Smooth muscle cell (in vitro differentiated cells): ENCODE results near the gene KRTAP6-1. TPM values are rescaled to one million over a fixed set of nuclear protein-coding genes. Genes with fewer than 3 reads are reported as not detected.

Experiments
- DNase-seq: peaks from one replicate; lab custom pipeline; 2025; ENCODE audit not compliant: unreplicated experiment; lab: John Stamatoyannopoulos, UW
- H2AFZ ChIP-seq: fragments of 200-600 bp; sonication (generic); 2 replicates; pipeline ENCODE4 v1.6.0; 2016; ENCODE audit warnings: antibody characterized with exemption, low read depth, mild to moderate bottlenecking
- H3F3A ChIP-seq: fragments of 200-600 bp; sonication (generic); 2 replicates; pipeline ENCODE4 v1.6.0; 2017; ENCODE audit warnings: antibody characterized with exemption, low read depth
- H3K27ac ChIP-seq: fragments of 200-600 bp; sonication (generic); 2 replicates; pipeline ENCODE4 v1.5.1; 2016; ENCODE audit warnings: low read depth, mild to moderate bottlenecking
- H3K27me3 ChIP-seq: fragments of 200-600 bp; sonication (generic); 2 replicates; pipeline ENCODE4 v1.6.1; 2016; ENCODE audit warnings: low read depth, mild to moderate bottlenecking
- H3K36me3 ChIP-seq: fragments of 200-600 bp; sonication (generic); 2 replicates; pipeline ENCODE4 v1.5.1; 2016; ENCODE audit warnings: low read depth
- H3K4me1 ChIP-seq: fragments of 200-600 bp; sonication (generic); 2 replicates; pipeline ENCODE4 v1.5.1; 2016; ENCODE audit warnings: low read depth
- H3K4me2 ChIP-seq: fragments of 200-600 bp; sonication (generic); 2 replicates; pipeline ENCODE4 v1.6.0; 2016; ENCODE audit warnings: mild to moderate bottlenecking
- H3K4me3 ChIP-seq: fragments of 200-600 bp; sonication (generic); 2 replicates; pipeline ENCODE4 v1.5.1; 2016; ENCODE audit warnings: mild to moderate bottlenecking
- H3K79me2 ChIP-seq: fragments of 200-600 bp; sonication (generic); 2 replicates; pipeline ENCODE4 v1.6.0; 2016; ENCODE audit warnings: low read depth, mild to moderate bottlenecking
- H3K9ac ChIP-seq: fragments of 200-600 bp; sonication (generic); 2 replicates; pipeline ENCODE4 v1.6.0; 2016; ENCODE audit warnings: low read depth
- H3K9me3 ChIP-seq: fragments of 200-600 bp; sonication (generic); replicated peaks from 2 replicates; pipeline ENCODE4 v1.5.1; 2016; ENCODE audit warnings: low read depth
- H4K20me1 ChIP-seq: fragments of 200-600 bp; sonication (generic); 2 replicates; pipeline ENCODE4 v1.6.0; 2016; ENCODE audit warnings: low read depth
- CTCF ChIP-seq: fragments of 200-600 bp; sonication (generic); IDR thresholded peaks from 2 replicates; pipeline ENCODE4 v1.5.1; 2017; ENCODE audit warnings: borderline replicate concordance, mild to moderate bottlenecking, antibody characterized with exemption; ENCODE audit not compliant: insufficient read depth, poor library complexity, severe bottlenecking
- WGBS: methylation state at CpG from one replicate; pipeline ENCODE4 v1.1.7; 2016; ENCODE audit warnings: low lambda C conversion rate; 5-methylcytosine and 5-hydroxymethylcytosine counted together
- polyA plus RNA-seq: library from polyadenylated mRNA; unstranded; fragments of >200 nt; fragmentation: Nextera tagmentation; extraction: Ambion mirVana; gene quantifications from 2 replicates; pipeline ENCODE4 v1.2.1, GENCODE V29; 2016
- total RNA-seq: library from RNA; depleted of rRNA; stranded (reverse); fragments of >200 nt; gene quantifications from 2 replicates; pipeline ENCODE4 v1.2.3, GENCODE V29; 2014

Gene KRTAP6-1
- total and polyA plus RNA-seq, 2 experiments from 2014 or later: not detected

DNA sequence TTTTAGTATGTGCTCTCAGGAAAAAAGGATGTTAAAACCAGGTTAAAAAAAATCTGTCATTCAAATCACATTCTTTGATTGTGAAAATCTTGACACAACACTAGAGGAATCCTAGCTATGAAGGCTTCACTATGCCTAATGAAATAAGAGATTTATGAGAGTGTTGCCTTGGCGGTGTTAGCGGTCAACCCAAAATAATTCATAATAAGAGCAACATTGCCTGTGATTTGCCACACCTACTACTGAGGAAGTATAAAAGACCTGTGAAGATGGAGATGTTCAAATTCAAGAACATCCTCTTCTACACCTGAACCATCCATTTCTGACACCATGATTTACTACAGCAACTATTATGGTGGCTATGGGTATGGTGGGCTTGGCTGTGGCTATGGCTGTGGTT is 2.4 kb upstream of the KRTAP6-1 start, which contains the start of gene KRTAP20-1:
TSS of gene KRTAP20-1 (plus strand) at position 301 of the 400 bp plus-strand sequence. CDS start at position 331, 30 bp downstream.
- no peaks in the 10 kb centered on the region for H3K36me3 ChIP-seq
- H3F3A ChIP-seq: no peaks in the 10 kb centered on the region
- H3K79me2 ChIP-seq: no peaks in the 10 kb centered on the region
- DNase-seq: no peak
- H3K4me1 ChIP-seq: no peaks in the 10 kb centered on the region
- no peaks in the 10 kb centered on the region for H3K27me3 ChIP-seq
- H3K4me3 ChIP-seq: no peak within 1 kb of the TSS
- H3K4me2 ChIP-seq: no peak within 1 kb of the TSS
- no peaks in the 10 kb centered on the region for H4K20me1 ChIP-seq
- H2AFZ ChIP-seq: no peak within 1 kb of the TSS
- H3K27ac ChIP-seq: no peak within 1 kb of the TSS
- no peaks in the 10 kb centered on the region for H3K9me3 ChIP-seq
- 93% methylated on average over 2 of the region's 2 CpGs for WGBS
- H3K9ac ChIP-seq: no peak within 1 kb of the TSS
- no peak for TF ChIP-seq CTCF

GRCh38 chr21:30615199-30615598 is 1.5 kb upstream of the KRTAP6-1 start:
- H3K27ac ChIP-seq: no peak overlapping the region

GRCh38 chr21:30612132-30612531 is 1.6 kb downstream of the KRTAP6-1 start:
- DNase-seq: no peak
- TF ChIP-seq CTCF: no peak
- Histone ChIP-seq H3K27ac (no peak overlapping the region), H2AFZ (no peak overlapping the region), H3K9ac (no peak overlapping the region), H3K27me3 (no peaks in the 10 kb centered on the region), H3F3A (no peaks in the 10 kb centered on the region), H3K4me1 (no peaks in the 10 kb centered on the region), H4K20me1 (no peaks in the 10 kb centered on the region), H3K9me3 (no peaks in the 10 kb centered on the region), H3K4me2 (no peak overlapping the region), H3K79me2 (no peaks in the 10 kb centered on the region), H3K4me3 (no peak overlapping the region), H3K36me3 (no peaks in the 10 kb centered on the region)
- 89% methylated on average over 2 of the region's 2 CpGs for WGBS

More at GRCh38 chr21:30615199-30615598, 1.5 kb upstream of the KRTAP6-1 start:
- Histone ChIP-seq H3K4me3 (no peak overlapping the region), H3K36me3 (no peaks in the 10 kb centered on the region), H4K20me1 (no peaks in the 10 kb centered on the region), H3F3A (no peaks in the 10 kb centered on the region), H3K9ac (no peak overlapping the region), H3K9me3 (no peaks in the 10 kb centered on the region), H3K4me2 (no peak overlapping the region), H3K27me3 (no peaks in the 10 kb centered on the region), H3K79me2 (no peaks in the 10 kb centered on the region), H2AFZ (no peak overlapping the region), H3K4me1 (no peaks in the 10 kb centered on the region)
- no peak for TF ChIP-seq CTCF
- no peak for DNase-seq

GRCh38 chr21:30605968-30606367 is 7.8 kb downstream of the KRTAP6-1 start:
- H3K4me1 ChIP-seq: no peaks in the 10 kb centered on the region
- H3K79me2 ChIP-seq: no peaks in the 10 kb centered on the region
- H3K9ac ChIP-seq: no peak overlapping the region
- no peak overlapping the region for H3K4me2 ChIP-seq
- no peak overlapping the region for H3K27ac ChIP-seq
- H3K36me3 ChIP-seq: no peaks in the 10 kb centered on the region
- TF ChIP-seq CTCF: no peak
- WGBS: 86% methylated on average over 2 of the region's 2 CpGs
- no peak overlapping the region for H2AFZ ChIP-seq
- no peaks in the 10 kb centered on the region for H4K20me1 ChIP-seq
- H3F3A ChIP-seq: no peaks in the 10 kb centered on the region
- H3K27me3 ChIP-seq: no peaks in the 10 kb centered on the region
- H3K4me3 ChIP-seq: no peak overlapping the region
- no peaks in the 10 kb centered on the region for H3K9me3 ChIP-seq
- no peak for DNase-seq
